Glomerular visceral epithelial cell (primary cell): Measurements from ENCODE around the gene JAG2.

Experiments used
- DNase-seq: peaks from one replicate; pipeline ENCODE4 v3.0.0-alpha.2; 2016; ENCODE audit errors: extremely low spot score

Gene JAG2

GRCh38 chr14:105165761-105166485, 2.7 kb downstream of the JAG2 start:
- DNase-seq = no peak

DNA sequence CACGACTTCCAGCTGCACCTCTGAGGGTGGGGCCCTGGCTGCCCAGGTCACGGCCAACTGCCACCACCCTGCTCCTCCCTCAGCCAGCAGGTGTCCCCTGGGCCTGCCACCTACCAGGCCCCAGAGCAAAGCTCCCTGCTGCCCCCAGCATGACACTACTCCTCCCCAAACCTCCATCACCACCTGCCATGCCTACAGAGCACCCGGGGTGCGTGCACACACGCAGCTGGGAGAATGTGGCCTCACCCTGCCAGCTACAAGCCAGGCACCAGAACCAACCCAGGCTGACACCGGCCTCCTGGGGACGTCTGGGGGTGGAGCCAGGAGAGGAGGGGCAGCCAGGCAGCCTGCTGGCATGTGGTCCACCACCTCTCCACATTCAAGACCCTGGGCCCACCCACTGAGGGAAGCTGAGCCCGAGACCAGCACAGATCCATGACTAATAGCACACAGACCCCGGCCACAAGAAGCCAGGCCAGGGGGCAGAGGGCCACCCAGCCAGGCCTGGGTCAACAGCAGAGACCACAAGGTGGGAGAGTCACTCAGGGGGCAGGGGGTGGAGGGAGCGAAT, 3.4 kb downstream of the JAG2 start:
- no peak for DNase-seq

GRCh38 chr14:105163040-105163742, 5.4 kb downstream of the JAG2 start:
- DNase-seq = no peak

- no peak for DNase-seq
These were observed 6.0 kb downstream of the JAG2 start for GRCh38 chr14:105162669-105162979.

- DNase-seq = no peak
These were observed 6.5 kb downstream of the JAG2 start for GRCh38 chr14:105161964-105162668.

DNA sequence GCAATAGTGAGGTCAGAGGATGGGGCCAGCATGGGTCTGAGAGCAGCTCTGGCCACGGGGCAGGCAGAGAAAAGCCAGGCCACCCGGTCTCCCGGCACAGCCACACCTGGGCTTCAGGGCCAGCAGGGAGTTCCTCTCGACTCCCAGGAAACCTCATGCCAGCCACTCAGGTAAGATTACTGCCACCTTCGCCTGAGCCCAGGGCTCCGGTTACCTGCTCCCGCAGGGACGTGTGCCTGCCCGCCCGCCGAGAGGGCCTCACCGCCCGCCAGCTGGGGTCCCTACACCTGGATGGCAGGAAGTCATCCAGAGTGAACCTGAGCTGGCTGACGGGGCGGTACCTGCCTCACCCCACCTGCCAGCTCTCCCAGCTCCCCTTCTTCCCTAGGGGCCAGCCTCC, 7.3 kb downstream of the JAG2 start:
- DNase-seq = no peak

GRCh38 chr14:105160776-105161175, 7.8 kb downstream of the JAG2 start:
- no peak for DNase-seq

DNA sequence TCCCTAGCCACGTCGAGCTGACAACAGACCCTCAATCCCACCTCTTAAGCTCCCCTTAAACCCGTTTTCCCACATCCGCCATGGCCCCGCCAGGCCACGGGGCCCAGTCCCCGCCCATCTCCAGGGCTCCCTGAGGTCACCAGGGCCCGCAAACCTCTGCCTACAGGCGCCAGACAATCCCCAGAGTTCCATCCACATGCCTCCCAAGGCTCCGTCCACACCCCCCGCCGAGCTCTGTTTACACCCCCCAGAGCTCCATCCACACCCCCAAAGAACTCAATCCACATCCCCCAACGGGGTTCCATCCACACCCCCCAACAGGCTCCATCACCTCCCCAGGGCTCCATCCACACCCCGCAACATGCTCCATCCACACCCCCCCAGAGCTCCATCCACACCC, 9.2 kb downstream of the JAG2 start:
- DNase-seq = no peak

DNA sequence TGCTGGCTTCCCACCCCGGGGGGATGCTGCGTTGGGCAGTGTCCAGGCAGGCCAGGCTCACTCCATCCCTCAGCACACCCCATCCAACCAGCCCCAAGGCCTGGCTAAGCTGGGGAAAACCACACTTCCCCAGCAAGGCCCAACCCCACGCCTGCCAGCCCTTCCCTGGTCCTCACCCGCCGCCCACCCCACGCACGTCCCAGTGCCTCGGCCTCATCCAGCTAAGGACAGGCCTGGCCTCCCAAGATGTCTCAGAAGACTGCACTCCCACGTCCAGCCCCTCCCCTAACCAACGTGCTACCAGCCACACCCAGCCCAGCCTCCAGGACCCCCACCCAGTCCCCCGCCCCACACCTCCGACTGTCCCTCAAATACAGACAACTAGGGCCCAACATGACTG, 9.8 kb downstream of the JAG2 start:
- no peak for DNase-seq

- DNase-seq = no peak
These were observed 10.7 kb downstream of the JAG2 start for GRCh38 chr14:105157872-105158271.

DNA sequence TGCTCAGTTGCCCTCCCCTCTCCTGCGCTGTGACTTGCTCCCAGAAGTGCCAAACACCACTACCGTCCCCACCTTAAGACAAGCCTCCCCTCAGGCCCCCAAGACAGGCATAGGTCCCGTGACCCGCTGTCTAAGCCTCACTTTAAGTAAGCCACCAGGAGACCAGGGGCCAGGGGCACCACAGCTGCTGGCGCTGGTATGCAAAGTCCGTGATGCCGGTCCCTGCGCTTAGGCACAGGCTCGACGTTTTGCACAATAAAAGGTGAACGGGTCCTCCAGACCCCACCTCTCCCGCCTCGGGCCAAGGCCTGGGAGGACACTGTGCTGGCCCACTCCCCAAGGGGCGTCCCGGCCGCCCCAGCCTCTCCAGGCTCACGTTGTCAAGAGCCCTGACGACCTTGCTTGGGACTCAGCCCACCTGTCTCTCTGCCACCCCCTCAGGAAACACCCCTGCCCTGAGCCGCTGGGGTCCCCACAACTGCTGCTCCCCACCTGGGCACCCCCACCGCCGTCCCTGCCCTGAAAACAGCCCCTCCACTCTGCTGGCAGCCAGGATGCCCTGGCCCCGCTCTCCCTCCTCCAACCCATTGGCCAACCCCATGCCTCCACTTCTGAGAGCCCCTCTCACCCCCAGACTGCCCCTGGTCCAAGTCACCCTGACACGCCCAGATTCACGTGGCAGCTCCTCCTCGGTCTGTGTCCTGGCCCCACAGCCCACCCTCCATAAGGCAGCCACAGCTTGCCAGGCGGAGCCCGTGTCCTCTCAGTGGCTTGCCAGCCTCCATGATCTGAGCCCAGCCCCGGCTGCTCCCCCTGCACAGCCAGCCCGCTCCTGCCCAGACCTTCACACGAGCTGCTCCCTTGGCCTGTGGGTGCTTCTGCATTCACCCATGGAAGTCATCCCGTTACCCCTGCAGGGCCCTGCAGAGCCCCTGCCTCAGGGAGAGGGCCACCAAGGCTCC, 11.9 kb downstream of the JAG2 start:
- DNase-seq = no peak

DNA sequence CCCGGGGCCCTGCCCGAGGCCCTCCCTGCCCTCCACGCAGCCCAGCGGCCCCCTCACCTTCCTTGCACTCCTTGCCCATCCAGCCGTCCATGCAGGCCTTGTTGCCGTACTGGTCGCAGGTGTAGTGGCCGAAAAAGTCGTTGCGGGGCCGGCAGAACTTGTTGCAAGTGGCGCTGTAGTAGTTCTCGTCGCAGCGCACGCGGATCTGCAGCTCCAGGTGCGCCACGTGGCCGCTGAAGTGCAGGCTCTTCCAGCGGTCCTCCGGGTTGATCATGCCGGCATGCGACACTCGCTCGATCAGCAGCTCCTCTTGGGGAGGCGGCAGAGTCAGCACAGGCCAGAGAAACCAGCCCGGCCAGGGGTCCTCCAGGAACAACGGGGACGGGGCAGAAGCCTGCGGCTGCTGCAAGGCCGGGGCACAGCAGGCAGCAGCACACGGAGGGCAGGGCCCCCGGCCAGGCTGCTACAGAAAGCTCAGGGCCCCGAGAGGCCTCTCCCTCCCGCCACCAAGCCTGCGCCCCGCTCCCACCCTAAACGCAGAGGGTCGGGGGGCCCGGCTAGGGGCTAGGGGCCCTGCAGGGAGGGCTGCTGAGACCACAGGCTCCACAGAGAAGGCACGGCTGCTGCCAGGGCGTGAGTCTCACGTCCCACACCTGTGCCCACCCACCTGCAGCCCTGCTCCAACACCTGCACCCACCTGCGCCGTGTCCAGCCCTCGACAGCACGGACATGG, 12.7 kb downstream of the JAG2 start:
- no peak for DNase-seq

DNA sequence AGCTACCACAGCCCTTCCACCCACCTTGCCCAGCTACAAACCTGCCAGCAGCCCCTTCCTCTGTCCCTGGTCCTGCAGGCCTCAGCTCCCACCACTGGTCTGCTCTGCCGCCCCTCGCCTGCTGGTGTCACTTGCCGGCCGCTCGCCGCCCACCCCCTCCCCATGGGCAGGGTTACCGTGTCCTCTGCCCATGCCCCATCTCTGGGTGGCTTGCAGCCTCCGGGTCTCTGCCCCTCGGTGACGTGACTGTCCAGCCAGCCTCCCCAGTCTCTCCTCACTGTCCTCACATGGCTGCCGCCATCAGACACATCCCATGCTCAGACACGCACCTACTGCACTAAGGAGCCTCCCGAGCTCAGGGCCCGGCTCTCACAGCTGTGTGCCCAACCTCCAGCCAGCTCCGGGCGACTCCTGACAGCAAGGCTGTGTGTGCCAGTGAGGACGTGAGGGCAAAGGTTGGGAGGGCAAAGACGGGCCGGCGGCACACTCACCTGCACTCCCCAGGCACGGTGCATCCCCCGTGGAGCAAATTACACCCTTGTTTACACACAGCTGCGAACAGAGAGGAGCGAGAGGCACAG, 13.4 kb downstream of the JAG2 start:
- no peak for DNase-seq

GRCh38 chr14:105154476-105154871, 14.1 kb downstream of the JAG2 start:
- DNase-seq = no peak

- DNase-seq = no peak
These were observed 14.7 kb downstream of the JAG2 start for GRCh38 chr14:105153739-105154475.

GRCh38 chr14:105153331-105153731, 15.2 kb downstream of the JAG2 start:
- no peak for DNase-seq

DNA sequence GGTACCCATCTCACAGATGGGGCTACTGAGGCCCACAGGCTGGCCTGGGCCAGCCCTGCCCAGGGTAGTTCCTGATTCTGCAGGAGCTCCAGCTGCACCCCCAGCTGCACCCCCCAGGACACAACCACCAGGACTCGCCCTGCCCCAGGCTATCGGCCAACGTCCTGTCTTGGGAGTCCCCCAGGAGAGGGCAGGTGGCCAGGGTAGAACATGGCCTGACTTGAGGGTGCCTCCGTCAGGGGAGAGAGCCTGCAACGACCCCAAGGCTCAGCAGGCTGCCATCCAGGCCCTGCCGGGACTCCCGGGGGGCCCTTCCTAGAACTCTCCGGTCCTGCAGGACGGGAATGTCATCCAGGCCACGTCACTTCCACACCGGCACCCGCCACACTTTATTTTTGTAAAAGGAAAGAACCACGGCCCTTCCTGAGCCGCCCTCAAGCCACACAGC, 15.8 kb downstream of the JAG2 start:
- DNase-seq = no peak

- no peak for DNase-seq
These were observed 16.5 kb downstream of the JAG2 start for GRCh38 chr14:105151838-105152793.
